HG02642 (cell line): ENCODE measurements around the gene RPL41.
A peak's percentile ranks its signal among the peaks of the same experiment; 100 is the strongest.
"Not testable (repeated sequence)": the region's sequence is repeated elsewhere in the genome, so short reads cannot be mapped to it uniquely, and the experiment has no call there.

Experiments
- ATAC-seq: cut with Tn5 transposase; IDR thresholded peaks from one replicate; pipeline ENCODE4 v1.9.1; 2021; ENCODE audit warnings: mild to moderate bottlenecking; ENCODE audit not compliant: unreplicated experiment, poor library complexity

Gene RPL41

DNA sequence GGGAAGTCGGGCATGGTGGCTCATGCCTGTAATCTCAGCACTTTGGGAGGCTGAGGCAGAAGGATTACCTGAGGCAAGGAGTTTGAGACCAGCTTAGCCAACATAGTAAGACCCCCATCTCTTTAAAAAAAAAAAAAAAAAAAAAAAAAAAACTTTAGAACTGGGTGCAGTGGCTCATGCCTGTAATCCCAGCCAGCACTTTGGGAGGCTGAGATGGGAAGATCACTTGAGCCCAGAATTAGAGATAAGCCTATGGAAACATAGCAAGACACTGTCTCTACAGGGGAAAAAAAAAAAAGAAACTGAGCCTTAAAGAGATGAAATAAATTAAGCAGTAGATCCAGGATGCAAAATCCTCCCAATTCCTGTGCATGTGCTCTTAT is 13.8 kb upstream of the RPL41 start:
- ATAC-seq: no peak

DNA sequence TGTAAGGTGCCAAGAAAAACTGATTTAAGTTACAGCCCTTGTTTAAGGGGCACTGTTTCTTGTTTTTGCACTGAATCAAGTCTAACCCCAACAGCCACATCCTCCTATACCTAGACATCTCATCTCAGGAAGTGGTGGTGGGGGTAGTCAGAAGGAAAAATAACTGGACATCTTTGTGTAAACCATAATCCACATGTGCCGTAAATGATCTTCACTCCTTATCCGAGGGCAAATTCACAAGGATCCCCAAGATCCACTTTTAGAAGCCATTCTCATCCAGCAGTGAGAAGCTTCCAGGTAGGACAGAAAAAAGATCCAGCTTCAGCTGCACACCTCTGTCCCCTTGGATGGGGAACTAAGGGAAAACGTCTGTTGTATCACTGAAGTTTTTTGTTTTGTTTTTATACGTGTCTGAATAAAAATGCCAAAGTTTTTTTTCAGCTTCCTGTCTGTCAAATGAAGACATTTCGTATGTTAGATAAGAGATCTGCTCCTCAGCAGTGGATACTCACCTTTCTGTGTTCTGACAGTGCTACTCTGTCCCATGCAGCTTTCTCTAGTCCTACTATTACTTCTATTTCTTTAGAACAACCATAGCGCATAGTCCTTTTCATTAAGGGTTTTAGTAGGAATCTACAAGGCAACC is 13.2 kb upstream of the RPL41 start:
- no peak for ATAC-seq

DNA sequence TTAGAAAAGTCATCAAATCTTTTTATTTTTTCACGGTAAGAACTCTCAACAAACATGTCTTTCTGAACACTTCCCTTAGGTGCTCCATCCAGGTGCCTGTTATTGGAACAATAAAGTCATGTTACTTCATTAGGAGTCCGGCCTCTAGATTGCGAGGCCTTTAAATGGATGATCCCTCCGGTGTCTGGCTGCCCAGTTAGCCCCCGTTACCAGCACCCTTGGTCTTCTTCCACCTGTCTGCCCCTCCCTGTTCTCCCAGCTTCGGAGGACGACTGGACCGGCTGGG is 12.7 kb upstream of the RPL41 start:
- no peak for ATAC-seq

DNA sequence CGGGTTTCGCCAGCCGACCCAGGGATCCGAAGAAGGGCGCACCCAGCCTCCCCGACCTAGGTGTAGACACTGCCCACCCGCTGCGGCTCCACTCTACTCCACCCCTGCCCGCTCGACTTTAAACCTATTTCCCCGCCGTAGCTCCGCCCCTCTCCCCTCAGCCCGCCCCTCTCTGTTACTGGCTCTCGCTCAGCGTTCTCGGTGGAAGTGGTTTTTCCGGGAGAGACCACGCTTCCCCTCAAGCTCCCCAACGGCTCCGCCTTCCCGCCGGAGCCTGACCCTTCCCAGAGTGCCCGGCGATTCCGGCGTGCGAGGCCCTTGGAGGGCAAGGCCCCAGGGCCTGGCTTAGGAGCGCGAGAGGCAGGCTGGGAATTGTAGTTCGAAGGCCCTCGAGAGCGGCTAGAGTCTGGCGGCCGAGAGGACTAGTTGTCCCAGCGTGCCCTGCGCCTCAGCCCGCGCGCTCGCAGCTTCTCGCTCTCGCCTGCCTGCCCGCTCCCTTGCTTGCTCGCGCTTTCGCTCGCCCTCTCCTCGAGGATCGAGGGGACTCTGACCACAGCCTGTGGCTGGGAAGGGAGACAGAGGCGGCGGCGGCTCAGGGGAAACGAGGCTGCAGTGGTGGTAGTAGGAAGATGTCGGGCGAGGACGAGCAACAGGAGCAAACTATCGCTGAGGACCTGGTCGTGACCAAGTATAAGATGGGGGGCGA is 12.2 kb upstream of the RPL41 start, which contains the start of gene PA2G4:
PA2G4 (plus strand) TSS at position 451 of the 706 bp plus-strand sequence; CDS start at position 630, 179 bp downstream.
- peak; percentile 96 for ATAC-seq

DNA sequence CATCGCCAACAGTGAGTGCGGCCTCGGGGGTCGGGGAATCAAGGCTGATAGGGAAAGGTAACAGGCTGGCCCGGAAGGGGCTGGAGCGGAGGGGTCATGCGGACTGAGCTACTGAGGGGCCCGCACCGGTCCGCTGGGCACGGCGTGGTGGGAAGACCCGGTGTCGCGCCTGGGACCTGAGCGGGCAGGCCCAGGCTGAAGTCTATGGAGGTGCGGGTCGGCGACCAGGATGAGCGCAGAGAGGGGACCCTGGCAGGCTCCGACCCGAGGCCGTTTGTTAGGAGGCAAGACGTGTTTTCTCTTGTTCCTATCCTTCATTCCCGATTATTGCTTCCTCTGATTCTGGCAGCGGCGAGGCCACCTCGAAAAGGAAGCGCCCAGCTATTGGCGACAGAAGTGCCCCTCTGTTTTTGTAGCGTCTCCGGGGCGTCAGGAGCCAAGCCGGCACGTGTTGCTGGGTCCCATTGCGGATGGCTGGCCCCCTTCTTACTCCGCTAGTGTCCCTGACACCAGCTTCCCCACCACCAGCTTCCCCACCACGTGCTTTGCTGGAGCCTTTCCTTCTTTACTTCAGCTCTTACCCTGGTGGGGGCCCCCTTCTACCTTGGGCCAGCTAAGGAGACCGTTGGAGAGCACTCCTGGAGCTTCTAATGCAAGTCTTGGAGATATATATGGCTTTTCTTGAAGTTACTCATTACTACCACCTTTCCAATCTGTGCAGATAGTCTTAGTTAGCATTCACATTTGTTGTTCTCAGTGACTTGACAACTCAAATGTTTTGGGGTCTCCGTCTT is 11.4 kb upstream of the RPL41 start:
- ATAC-seq: peak; percentile 22

DNA sequence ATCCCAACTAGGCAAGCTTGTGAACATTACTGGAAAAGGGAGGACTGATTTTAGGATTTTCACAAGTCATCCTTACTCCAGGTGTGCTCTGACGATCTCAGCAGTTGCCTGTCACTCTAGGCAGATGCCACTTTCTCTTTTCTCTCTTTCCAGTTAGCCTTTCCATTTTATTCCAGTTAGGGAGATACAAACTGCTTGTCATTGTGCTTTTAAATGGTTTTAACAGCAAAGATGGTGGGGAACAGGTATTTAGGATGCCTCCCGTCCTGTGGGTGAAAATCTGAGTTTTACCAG is 10.9 kb upstream of the RPL41 start:
- no peak for ATAC-seq

DNA sequence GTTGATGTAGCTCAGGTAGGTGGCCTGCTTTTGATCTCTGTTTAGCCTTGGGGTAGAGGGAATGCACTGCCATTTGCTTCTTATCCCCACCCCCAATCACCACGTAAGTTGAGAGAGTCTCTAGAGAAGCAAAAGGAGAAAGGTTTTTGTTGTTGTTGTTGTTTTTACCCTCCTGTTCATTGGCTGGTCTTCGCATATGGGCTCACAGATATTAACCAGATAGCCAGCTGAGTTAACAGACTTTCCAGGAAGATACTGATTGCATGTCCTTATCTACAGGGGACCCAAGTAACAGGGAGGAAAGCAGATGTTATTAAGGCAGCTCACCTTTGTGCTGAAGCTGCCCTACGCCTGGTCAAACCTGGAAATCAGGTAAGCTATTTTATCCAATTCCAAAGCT is 9.2 kb upstream of the RPL41 start:
- ATAC-seq: no peak

DNA sequence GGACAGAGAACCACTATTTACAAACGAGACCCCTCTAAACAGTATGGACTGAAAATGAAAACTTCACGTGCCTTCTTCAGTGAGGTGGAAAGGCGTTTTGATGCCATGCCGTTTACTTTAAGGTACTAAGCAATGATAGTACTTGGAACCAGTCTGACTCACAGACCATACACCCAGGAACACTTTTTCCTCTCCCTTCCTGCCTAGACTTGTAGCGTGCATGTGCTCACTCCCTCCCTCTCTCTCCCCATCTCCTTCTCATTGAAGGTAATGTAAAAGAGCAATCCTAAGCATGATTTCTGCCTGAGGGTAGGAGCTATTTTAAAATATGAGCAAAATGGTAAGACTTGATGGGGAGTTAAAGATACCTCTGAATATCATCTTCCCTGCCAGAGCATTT is 5.9 kb upstream of the RPL41 start:
- no peak for ATAC-seq

DNA sequence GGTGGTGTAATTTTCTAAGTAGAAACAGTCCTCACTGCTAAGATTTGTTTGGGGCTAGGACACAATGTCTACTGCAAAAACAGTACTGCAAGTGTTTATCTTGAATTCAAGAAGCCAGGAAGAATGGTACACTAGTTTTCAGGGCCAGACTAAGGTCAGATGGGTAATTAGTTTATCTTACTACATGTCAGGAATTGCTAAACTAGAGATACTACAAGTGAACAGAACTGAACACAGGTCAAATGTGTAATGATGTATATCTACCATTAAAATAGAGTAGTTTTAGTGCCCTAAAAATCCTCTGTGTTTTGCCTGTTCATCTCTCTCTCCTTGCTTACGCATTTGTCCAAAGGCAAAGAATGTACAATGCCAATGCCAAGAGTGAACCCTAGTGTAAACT is 2.3 kb upstream of the RPL41 start:
- ATAC-seq: no peak

DNA sequence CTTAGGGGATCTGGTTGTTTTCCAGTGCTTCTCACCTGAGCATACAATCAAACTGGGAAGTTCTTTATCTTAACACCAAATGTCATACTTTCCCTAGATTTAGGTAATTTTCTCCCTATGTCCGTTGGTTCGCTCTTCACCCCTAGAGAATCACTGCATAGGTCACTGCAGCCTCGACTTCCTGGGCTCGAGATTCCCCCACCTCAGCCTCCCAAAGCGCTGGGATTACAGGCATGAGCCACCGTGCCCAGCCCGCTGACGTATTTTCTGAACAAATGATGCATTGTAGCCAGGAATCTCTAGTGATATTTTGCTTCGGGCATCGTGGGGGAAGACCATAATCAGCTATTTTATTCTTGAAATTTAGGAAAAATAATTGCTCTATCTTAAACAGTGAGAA is 1.1 kb upstream of the RPL41 start:
- no peak for ATAC-seq

DNA sequence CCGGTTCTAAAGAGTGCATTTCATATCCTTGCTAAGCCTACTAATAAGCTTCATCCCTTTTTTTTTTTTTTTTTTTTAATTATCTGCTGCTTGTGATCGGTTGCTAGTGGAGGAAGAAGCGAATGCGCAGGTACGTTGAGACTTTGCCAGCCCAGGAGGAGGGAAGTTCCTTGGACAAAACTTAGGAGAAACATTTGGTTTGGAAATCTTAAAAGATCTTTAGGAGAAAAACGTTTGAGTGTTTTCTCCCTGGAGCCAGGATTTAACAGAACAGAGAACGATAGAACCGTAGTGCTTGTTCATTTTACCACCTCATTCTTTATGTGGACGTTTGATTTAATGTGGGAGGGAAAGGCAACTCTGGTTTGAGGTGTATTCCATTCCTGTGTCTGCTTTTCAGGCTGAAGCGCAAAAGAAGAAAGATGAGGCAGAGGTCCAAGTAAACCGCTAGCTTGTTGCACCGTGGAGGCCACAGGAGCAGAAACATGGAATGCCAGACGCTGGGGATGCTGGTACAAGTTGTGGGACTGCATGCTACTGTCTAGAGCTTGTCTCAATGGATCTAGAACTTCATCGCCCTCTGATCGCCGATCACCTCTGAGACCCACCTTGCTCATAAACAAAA is 761 bp downstream of the RPL41 start:
- ATAC-seq: not testable (repeated sequence)

DNA sequence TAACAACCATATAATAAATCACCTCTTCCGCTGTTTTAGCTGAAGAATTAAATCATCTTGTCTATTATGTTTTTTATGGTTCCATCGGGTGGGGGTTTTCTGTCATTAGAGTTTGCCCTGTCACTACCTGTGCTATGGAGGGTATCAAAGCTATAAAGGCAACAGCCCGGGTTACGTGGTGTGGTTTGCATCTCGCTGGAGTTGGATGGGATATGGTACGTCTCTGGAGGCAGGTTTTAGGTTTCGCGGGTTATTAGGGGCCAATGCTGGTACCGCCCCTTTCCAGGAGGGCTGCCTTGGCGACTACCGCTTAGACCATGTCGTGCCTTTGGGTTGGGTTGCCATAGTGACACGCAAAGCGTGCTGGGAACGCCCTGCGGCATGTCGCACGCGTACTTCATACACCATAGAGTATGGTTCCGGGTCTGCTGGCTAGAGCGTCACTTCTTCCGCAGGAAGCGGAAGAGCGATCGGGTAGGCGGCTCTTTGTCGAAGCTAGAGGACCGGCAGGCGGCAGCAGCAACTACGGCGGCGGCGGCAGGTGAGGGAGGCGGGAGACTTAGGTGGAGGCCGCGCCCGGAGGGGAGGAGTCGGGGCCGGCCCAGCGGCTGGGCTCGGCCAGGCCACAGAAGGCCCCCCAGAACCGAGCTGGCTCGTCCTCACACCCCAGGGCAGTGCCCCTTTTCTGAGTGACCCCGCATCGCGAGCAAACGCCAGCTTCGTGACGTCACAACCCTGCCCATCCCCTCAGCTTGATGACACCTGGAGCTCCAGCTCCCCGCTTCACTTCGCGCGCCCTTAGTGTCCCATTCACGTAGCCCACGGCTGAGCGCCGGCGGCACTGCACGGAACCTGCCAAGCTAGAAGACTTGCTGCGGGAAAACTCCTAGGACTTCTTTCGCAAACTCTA is 1.6 kb downstream of the RPL41 start, which contains the start of gene ZC3H10:
ZC3H10 (plus strand) TSS at position 489 of the 910 bp plus-strand sequence. CDS start 2,297 bp downstream, outside the sequence.
- peak; percentile 84 for ATAC-seq

DNA sequence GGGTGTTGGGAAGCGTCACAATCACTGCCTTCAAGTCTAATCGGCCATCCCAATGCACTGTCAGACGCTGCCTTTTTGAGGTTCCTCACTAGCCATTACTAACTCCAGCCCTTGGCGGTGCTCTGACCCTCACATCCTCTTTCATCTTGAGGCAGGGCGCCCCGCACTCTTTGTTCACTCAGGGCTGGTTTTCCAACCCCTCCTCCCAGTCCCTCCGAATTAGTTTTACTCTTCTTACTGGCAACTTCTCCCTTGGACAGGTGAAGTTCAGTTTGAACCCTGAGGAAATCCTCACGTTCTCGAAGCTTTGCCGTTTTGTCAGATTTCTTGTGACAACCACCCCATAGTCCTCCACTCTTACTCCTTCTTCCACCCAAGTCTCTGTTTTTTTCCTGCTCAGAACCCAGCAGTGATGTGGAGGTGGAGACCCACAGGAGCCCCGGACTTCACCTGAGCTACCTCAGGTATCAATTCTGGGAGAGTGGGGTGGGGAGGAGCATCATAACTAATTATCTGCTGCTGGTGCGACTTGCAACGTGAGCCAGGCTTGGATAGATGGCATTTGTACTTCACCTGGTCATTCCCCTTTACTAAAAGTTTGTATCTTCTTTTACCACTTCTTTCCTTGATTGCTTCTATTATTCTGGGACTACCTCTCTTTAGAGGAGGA is 2.4 kb downstream of the RPL41 start:
- ATAC-seq: no peak

DNA sequence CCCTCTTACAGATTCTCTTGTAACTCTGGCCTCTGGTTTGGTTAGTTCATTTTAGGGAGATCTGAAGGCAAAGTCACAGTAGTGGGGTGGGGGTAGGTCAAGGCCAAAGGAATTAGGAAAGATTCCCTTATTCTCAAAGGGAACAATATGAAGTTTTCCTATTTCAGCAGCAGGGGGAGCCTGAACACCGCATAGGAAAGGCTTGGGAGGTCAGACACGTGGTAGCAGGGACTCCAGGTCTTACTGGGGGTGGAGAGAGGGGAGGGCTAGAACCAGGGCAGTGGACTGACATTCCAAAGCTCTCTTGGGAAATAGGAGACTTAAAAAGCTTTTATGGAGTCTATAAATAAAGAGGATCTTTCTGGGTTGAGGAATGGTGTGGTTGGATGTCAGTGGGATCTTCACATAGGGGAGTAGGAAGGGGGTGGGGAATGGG is 2.9 kb downstream of the RPL41 start:
- ATAC-seq: no peak

DNA sequence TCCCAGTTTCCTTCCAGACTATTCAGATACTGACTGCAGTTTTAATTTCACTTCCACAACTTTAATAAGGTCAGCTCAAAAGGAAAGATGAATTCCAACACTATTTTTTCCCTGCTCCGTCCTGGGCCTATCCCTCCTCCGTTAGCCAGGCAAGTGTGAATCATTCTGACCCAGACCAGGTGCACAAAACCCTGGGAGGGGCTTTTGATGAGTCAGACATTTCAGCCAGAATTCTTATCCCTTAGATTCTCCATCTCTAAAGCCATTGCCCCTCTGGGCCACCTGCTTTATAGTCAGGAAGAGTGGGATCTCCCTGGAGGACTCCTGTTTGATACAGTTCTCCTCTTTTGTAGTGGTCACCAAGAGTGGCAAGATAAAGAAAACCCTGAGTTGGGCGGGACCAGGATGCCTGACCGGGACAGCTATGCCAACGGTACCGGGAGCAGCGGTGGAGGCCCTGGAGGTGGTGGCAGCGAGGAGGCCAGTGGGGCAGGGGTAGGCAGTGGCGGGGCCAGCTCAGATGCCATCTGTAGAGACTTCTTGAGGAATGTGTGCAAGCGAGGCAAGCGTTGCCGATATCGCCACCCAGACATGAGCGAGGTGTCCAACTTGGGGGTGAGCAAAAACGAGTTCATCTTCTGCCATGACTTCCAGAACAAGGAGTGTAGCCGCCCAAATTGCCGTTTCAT is 3.9 kb downstream of the RPL41 start:
- no peak for ATAC-seq

DNA sequence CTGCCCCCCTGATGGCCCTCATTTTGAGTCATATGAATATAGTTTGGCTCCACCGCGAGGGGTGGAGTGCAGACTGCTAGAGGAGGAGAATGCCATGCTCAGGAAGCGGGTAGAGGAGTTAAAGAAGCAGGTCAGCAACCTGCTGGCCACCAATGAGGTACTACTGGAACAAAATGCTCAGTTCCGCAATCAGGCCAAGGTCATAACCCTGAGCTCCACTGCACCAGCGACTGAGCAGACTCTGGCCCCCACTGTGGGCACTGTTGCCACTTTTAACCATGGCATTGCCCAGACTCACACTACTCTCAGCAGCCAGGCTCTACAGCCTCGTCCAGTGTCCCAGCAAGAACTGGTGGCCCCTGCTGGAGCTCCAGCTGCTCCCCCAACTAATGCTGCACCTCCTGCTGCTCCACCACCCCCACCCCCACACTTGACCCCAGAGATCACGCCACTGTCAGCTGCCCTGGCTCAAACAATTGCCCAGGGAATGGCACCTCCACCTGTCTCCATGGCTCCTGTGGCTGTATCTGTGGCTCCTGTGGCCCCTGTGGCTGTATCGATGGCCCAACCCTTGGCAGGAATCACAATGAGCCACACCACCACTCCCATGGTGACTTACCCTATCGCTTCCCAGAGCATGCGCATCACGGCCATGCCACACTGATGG is 4.9 kb downstream of the RPL41 start:
- ATAC-seq: no peak

DNA sequence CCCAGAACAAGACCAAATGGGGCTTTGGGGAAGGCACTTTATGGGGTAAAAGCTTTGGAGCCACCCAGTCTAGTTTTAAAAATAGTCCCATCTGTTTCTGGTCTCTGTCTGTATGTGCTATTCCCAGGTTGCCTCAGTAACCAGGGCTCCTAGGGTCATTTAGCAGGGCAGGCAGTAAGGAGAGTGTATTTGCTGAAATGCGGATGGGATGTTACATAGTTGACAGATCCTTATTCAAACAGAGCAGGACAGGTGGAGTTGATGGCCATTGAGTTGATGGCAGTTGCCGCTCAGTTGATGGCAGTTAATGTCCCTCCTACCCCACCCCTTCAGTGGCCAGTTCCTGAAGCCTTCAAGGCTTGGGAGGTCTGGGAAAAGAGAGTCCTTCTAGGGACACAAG is 6.2 kb downstream of the RPL41 start:
- no peak for ATAC-seq

DNA sequence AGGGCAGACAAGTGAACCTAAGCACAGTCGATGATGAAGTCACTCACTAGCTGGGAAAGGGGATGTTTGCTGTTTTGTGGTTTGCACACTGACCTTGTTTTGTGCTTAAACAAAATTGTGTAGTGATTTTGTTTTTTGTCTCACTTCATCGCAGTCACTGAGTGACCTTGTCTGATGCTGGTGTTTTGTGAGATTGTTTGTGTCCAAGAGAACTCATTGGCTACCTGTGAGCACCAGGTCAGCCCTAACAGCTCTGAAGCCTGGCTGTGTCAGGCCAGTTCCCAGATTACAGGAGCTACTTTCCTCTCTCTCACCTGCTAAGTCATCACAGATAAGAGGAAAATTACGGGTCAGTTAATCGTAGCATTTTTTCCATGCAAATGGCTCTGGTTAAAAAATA is 7.7 kb downstream of the RPL41 start:
- ATAC-seq: no peak
